Right atrium auricular region (tissue), 2 donors: ENCODE data around the gene TNS1. TPM values are rescaled to one million over a fixed set of nuclear protein-coding genes. Genes with fewer than 3 reads are reported as not detected.

Experiments used
- DNase-seq: peaks from one replicate; pipeline ENCODE4 v3.0.0-alpha.2; 2019; ENCODE audit warnings: low spot score
- H3K27ac ChIP-seq, 2 donors: fragments of 200-600 bp; sonication (generic); 1 replicate in 1 of 2; 2 replicates in 1 of 2; pipeline ENCODE4 v1.5.1; 2016 to 2019
- H3K27me3 ChIP-seq, 2 donors: fragments of 200-600 bp; sonication (generic); one replicate each; pipeline versions ENCODE4 v1.5.1 to v1.6.0; 2017 to 2019
- H3K36me3 ChIP-seq: fragments of 200-600 bp; sonication (generic); one replicate; pipeline ENCODE4 v1.5.1; 2016
- H3K4me1 ChIP-seq, 2 donors: fragments of 200-600 bp; sonication (generic); one replicate each; pipeline versions ENCODE4 v1.5.1 to v1.6.0; 2017 to 2019
- H3K4me3 ChIP-seq, 2 donors: fragments of 200-600 bp; sonication (generic); 1 replicate in 1 of 2; 2 replicates in 1 of 2; pipeline ENCODE4 v1.5.1; 2017 to 2019; ENCODE audit warnings: mild to moderate bottlenecking in 1 of 2, moderate library complexity in 1 of 2
- H3K9me3 ChIP-seq, 2 donors: fragments of 200-600 bp; sonication (generic); one replicate each; pipeline ENCODE4 v1.5.1; 2019
- CTCF ChIP-seq, 2 donors: fragments of 200-600 bp; sonication (generic); IDR thresholded peaks; one replicate each; pipeline ENCODE4 v1.5.1; 2019; ENCODE audit warnings: antibody characterized with exemption in 2 of 2
- total RNA-seq, 2 donors: library from RNA; depleted of rRNA; stranded (reverse); fragments of >200 nt; gene quantifications; one replicate each; pipeline ENCODE4 v1.1.0, GENCODE V29; 2016

The TNS1 gene
- total RNA-seq, 2 donors from 2014 or later, result 393 to 720 TPM

- Histone ChIP-seq H3K27ac (peak overlapping the region; percentile 6 to 66), H3K36me3 (no peaks in the 10 kb centered on the region), H3K27me3 (no peaks in the 10 kb centered on the region), H3K4me3 (no peak overlapping the region), H3K9me3 (no peaks in the 10 kb centered on the region), H3K4me1 (peaks cover 0 to 42% of the 10 kb centered on the region in 2 donors)
- peak; percentile 80 to 89 for TF ChIP-seq CTCF (IDR thresholded peaks at IDR 0.05)
- no peak for DNase-seq
Observed at GRCh38 chr2:217993817-217994463, 8.9 kb downstream of the TNS1 start.

- H3K36me3 ChIP-seq, result no peaks in the 10 kb centered on the region
- H3K27me3 ChIP-seq, result no peaks in the 10 kb centered on the region
- no peak overlapping the region for H3K4me3 ChIP-seq
- peak overlapping the region in 1 of 2 donors; percentile 37 for H3K27ac ChIP-seq
- peaks cover 0 to 50% of the 10 kb centered on the region in 2 donors for H3K4me1 ChIP-seq
- H3K9me3 ChIP-seq, result no peaks in the 10 kb centered on the region
- TF ChIP-seq CTCF (IDR thresholded peaks at IDR 0.05), result no peak
- DNase-seq, result no peak
Observed at GRCh38 chr2:217993138-217993537, 9.7 kb downstream of the TNS1 start.

- DNase-seq, result no peak
- Histone ChIP-seq H3K36me3 (no peaks in the 10 kb centered on the region), H3K4me1 (peaks cover 0 to 57% of the 10 kb centered on the region in 2 donors), H3K4me3 (no peak overlapping the region), H3K27ac (no peak overlapping the region), H3K27me3 (no peaks in the 10 kb centered on the region), H3K9me3 (no peaks in the 10 kb centered on the region)
- no peak for TF ChIP-seq CTCF (IDR thresholded peaks at IDR 0.05)
Observed at GRCh38 chr2:217992061-217992460, 10.7 kb downstream of the TNS1 start.

- H3K27ac ChIP-seq, result no peak overlapping the region
- no peak overlapping the region for H3K4me3 ChIP-seq
- DNase-seq, result no peak
- no peaks in the 10 kb centered on the region for H3K36me3 ChIP-seq
- peaks cover 0 to 50% of the 10 kb centered on the region in 2 donors for H3K4me1 ChIP-seq
- no peaks in the 10 kb centered on the region for H3K27me3 ChIP-seq
- H3K9me3 ChIP-seq, result no peaks in the 10 kb centered on the region
- TF ChIP-seq CTCF (IDR thresholded peaks at IDR 0.05), result no peak
Observed at GRCh38 chr2:217990791-217991465, 11.9 kb downstream of the TNS1 start.

- TF ChIP-seq CTCF (IDR thresholded peaks at IDR 0.05), result no peak
- DNase-seq, result no peak
- Histone ChIP-seq H3K27ac (no peak overlapping the region), H3K36me3 (no peaks in the 10 kb centered on the region), H3K27me3 (no peaks in the 10 kb centered on the region), H3K4me3 (no peak overlapping the region), H3K9me3 (no peaks in the 10 kb centered on the region), H3K4me1 (peaks cover 0 to 45% of the 10 kb centered on the region in 2 donors)
Observed at GRCh38 chr2:217990389-217990788, 12.4 kb downstream of the TNS1 start.
